Measurements from ENCODE around the gene ZNF230.

- TF ChIP-seq CTCF (IDR thresholded peaks at IDR 0.05) (no peak), EP300 (IDR thresholded peaks at IDR 0.05; ENCODE audit: low read depth) (no peak), POLR2A (IDR thresholded peaks at IDR 0.05) (no peak)
Observed at GRCh38 chr19:44026622-44027021, 23.9 kb downstream of the ZNF230 start.
